GM13977 (cell line): Measurements from ENCODE around the gene ATG4A.

Experiments used
- DNase-seq: peaks from one replicate; pipeline ENCODE4 v3.0.0; 2012; ENCODE audit warnings: low spot score
- CTCF ChIP-seq: IDR thresholded peaks from 2 replicates; pipeline ENCODE4 v1.5.1; 2012; ENCODE audit warnings: mild to moderate bottlenecking, control low read depth; ENCODE audit not compliant: insufficient read depth; ENCODE audit errors: extremely low read depth, missing control alignments
- in situ Hi-C: fragments of 300-500 bp; cut with MboI; formaldehyde crosslinking; loops from one replicate; pipeline ENCODE4 v1.12.0; 2022; ENCODE audit warnings: low sequenced_read_pairs, low pct_unique_long_range_greater_than_20kb, mixed read lengths, inconsistent platforms; ENCODE audit not compliant: unreplicated experiment

ATG4A gene

GRCh38 chrX:108162265-108162664, 70.7 kb downstream of the ATG4A start:
- in situ Hi-C loops, result no loop called here
- no peak for TF ChIP-seq CTCF
- no peak for DNase-seq

GRCh38 chrX:108163333-108164082, 71.9 kb downstream of the ATG4A start:
- DNase-seq, result no peak
- TF ChIP-seq CTCF, result no peak
- in situ Hi-C loops, result no loop called here

GRCh38 chrX:108165383-108166111, 74.0 kb downstream of the ATG4A start:
- in situ Hi-C loops, result no loop called here
- DNase-seq, result no peak

GRCh38 chrX:108167211-108167872, 75.8 kb downstream of the ATG4A start:
- no peak for DNase-seq
- in situ Hi-C loops, result no loop called here
- TF ChIP-seq CTCF, result no peak

More at GRCh38 chrX:108165383-108166111, 74.0 kb downstream of the ATG4A start:
- TF ChIP-seq CTCF, result no peak

GRCh38 chrX:108168961-108169740, 77.6 kb downstream of the ATG4A start:
- TF ChIP-seq CTCF, result no peak
- DNase-seq, result no peak
- in situ Hi-C loops, result no loop called here

GRCh38 chrX:108169768-108170167, 78.2 kb downstream of the ATG4A start:
- no peak for DNase-seq
- in situ Hi-C loops, result no loop called here
- no peak for TF ChIP-seq CTCF
